H1 (cell line): Measurements from ENCODE around the gene NT5DC3. TPM values are rescaled to one million over a fixed set of nuclear protein-coding genes. Genes with fewer than 3 reads are reported as not detected.

Source experiments
- CTCF ChIA-PET: fragments of 300-600 bp; sonication (Branson Sonifier 250); formaldehyde crosslinking; loops from one replicate; lab custom pipeline; 2021; ENCODE audit not compliant: partially characterized antibody; lab: Charles Lee
- POLR2A ChIA-PET: fragments of 300-600 bp; sonication (Branson Sonifier 250); formaldehyde crosslinking; loops from one replicate; lab custom pipeline; 2021; ENCODE audit warnings: inconsistent platforms; ENCODE audit not compliant: partially characterized antibody; lab: Charles Lee
- DNase-seq, 2 experiments: peaks; one replicate each; pipeline versions ENCODE4 v3.0.0 to v3.0.0-alpha.2; 2010 to 2022; ENCODE audit warnings: low spot score in 2 of 2, low read depth in 1 of 2, mixed read lengths in 1 of 2
- FAIRE-seq: peaks from 2 replicates; lab custom pipeline; 2011; peaks lifted over from hg19 to GRCh38; lab: Jason Lieb, UNC
- H2AFZ ChIP-seq: 2 replicates; pipeline ENCODE4 v1.8.1; 2012; ENCODE audit warnings: low read length, inconsistent platforms
- H2AK5ac ChIP-seq: 2 replicates; pipeline ENCODE4 v1.6.1; 2013; ENCODE audit warnings: low read depth, low read length
- H2BK120ac ChIP-seq: replicated peaks from 2 replicates; pipeline ENCODE3; 2013; ENCODE audit warnings: low read depth, low read length, inconsistent platforms
- H2BK12ac ChIP-seq: 2 replicates; pipeline ENCODE4 v1.6.1; 2013; ENCODE audit warnings: low read depth, low read length
- H2BK15ac ChIP-seq: 2 replicates; pipeline ENCODE4 v1.6.1; 2013; ENCODE audit warnings: low read length
- H2BK20ac ChIP-seq: 2 replicates; pipeline ENCODE4 v1.6.1; 2013; ENCODE audit warnings: low read length
- H2BK5ac ChIP-seq: 2 replicates; pipeline ENCODE4 v1.6.1; 2013; ENCODE audit warnings: low read depth, low read length
- H3K14ac ChIP-seq: 2 replicates; pipeline ENCODE4 v1.6.1; 2013; ENCODE audit warnings: inconsistent platforms; ENCODE audit not compliant: insufficient read length
- H3K18ac ChIP-seq: 2 replicates; pipeline ENCODE4 v1.6.1; 2013; ENCODE audit warnings: low read length; ENCODE audit errors: extremely low read depth
- H3K23ac ChIP-seq: 2 replicates; pipeline ENCODE4 v1.6.1; 2013; ENCODE audit warnings: inconsistent platforms; ENCODE audit not compliant: insufficient read length
- H3K23me2 ChIP-seq: 2 replicates; pipeline ENCODE4 v1.6.1; 2013; ENCODE audit warnings: low read depth, low read length
- H3K27ac ChIP-seq: 2 replicates; pipeline ENCODE4 v1.6.1; 2011; ENCODE audit warnings: low read depth, low read length, inconsistent platforms
- H3K27me3 ChIP-seq, 4 experiments: replicated peaks in 1 of 4; 1 replicate in 1 of 4; 2 replicates in 3 of 4; pipeline versions ENCODE4 v1.6.1 to v1.8.1; 2011 to 2013; ENCODE audit warnings: low read length in 3 of 4, mild to moderate bottlenecking in 3 of 4, inconsistent platforms in 2 of 4, mixed read lengths in 2 of 4, moderate library complexity in 1 of 4; ENCODE audit not compliant: control insufficient read depth in 3 of 4, insufficient read depth in 3 of 4; ENCODE audit errors: extremely low read depth in 1 of 4
- H3K36me3 ChIP-seq, 4 experiments: 2 replicates each; pipeline versions ENCODE4 v1.6.1 to v1.8.1; 2011 to 2013; ENCODE audit warnings: mild to moderate bottlenecking in 4 of 4, low read length in 3 of 4, moderate library complexity in 2 of 4, control low read depth in 1 of 4, inconsistent platforms in 1 of 4; ENCODE audit not compliant: insufficient read depth in 4 of 4, control insufficient read depth in 2 of 4
- H3K4ac ChIP-seq: replicated peaks from 2 replicates; pipeline ENCODE3; 2013; ENCODE audit warnings: low read length, low read depth, mixed read lengths, inconsistent platforms; ENCODE audit not compliant: insufficient read length
- H3K4me1 ChIP-seq, 4 experiments: replicated peaks in 1 of 4; 1 replicate in 1 of 4; 2 replicates in 3 of 4; pipeline versions ENCODE4 v1.6.1 to v1.8.1; 2011 to 2013; ENCODE audit warnings: low read length in 3 of 4, inconsistent platforms in 2 of 4, mixed read lengths in 1 of 4; ENCODE audit not compliant: insufficient read depth in 4 of 4, control insufficient read depth in 3 of 4
- H3K4me2 ChIP-seq, 2 experiments: 2 replicates each; pipeline versions ENCODE4 v1.6.1 to v1.8.1; 2011 to 2013; ENCODE audit warnings: low read depth in 2 of 2, low read length in 2 of 2, control low read depth in 1 of 2, inconsistent platforms in 1 of 2, mild to moderate bottlenecking in 1 of 2; ENCODE audit not compliant: insufficient read depth in 1 of 2
- H3K4me3 ChIP-seq, 4 experiments: fragments of 200-600, 300-600 bp in 1 of 4; sonication (generic), shearing (Covaris generic), sonication (Bioruptor Twin) in 1 of 4; 2 replicates each; pipeline versions ENCODE4 v1.5.1 to v1.8.1; 2011 to 2016; ENCODE audit warnings: low read length in 4 of 4, low read depth in 3 of 4, control low read depth in 2 of 4, inconsistent platforms in 2 of 4, mild to moderate bottlenecking in 2 of 4, mixed read lengths in 1 of 4, moderate library complexity in 1 of 4; ENCODE audit not compliant: insufficient read depth in 2 of 4; ENCODE audit errors: extremely low read depth in 1 of 4
- H3K56ac ChIP-seq: replicated peaks from 2 replicates; pipeline ENCODE3; 2013; ENCODE audit warnings: low read depth, mild to moderate bottlenecking, mixed read lengths, low read length, inconsistent platforms; ENCODE audit not compliant: insufficient read length
- H3K79me1 ChIP-seq: 2 replicates; pipeline ENCODE4 v1.6.1; 2013; ENCODE audit warnings: low read depth, low read length, control low read depth
- H3K79me2 ChIP-seq, 2 experiments: 2 replicates each; pipeline versions ENCODE4 v1.6.1 to v1.8.1; 2012 to 2013; ENCODE audit warnings: low read length in 2 of 2, mild to moderate bottlenecking in 2 of 2, inconsistent platforms in 1 of 2; ENCODE audit not compliant: insufficient read depth in 2 of 2, control insufficient read depth in 1 of 2
- H3K9ac ChIP-seq, 4 experiments: replicated peaks in 1 of 4; 1 replicate in 1 of 4; 2 replicates in 3 of 4; pipeline versions ENCODE4 v1.6.1 to v1.8.1; 2011 to 2013; ENCODE audit warnings: low read depth in 3 of 4, low read length in 3 of 4, control low read depth in 2 of 4, mild to moderate bottlenecking in 2 of 4, moderate library complexity in 2 of 4, inconsistent platforms in 1 of 4; ENCODE audit errors: extremely low read depth in 1 of 4
- H3K9me3 ChIP-seq, 2 experiments: 2 replicates each; pipeline versions ENCODE4 v1.6.1 to v1.8.1; 2012 to 2013; ENCODE audit warnings: mild to moderate bottlenecking in 2 of 2, moderate library complexity in 2 of 2, control low read depth in 1 of 2, inconsistent platforms in 1 of 2, low read depth in 1 of 2, low read length in 1 of 2, mixed read lengths in 1 of 2; ENCODE audit not compliant: insufficient read depth in 2 of 2
- H4K20me1 ChIP-seq, 2 experiments: replicated peaks in 1 of 2; 2 replicates each; pipeline versions ENCODE3 to v1.8.1; 2011 to 2013; ENCODE audit warnings: inconsistent platforms in 2 of 2, low read length in 2 of 2, mild to moderate bottlenecking in 1 of 2; ENCODE audit not compliant: insufficient read depth in 2 of 2, control insufficient read depth in 1 of 2
- H4K5ac ChIP-seq: 2 replicates; pipeline ENCODE4 v1.6.1; 2013; ENCODE audit warnings: low read length, low read depth, mixed read lengths, inconsistent platforms; ENCODE audit not compliant: insufficient read length
- H4K8ac ChIP-seq: 2 replicates; pipeline ENCODE4 v1.8.0; 2013; ENCODE audit warnings: mild to moderate bottlenecking, moderate library complexity, low read length, inconsistent platforms; ENCODE audit not compliant: insufficient read depth; ENCODE audit errors: extremely low read depth
- H4K91ac ChIP-seq: replicated peaks from 2 replicates; pipeline ENCODE3; 2013; ENCODE audit warnings: low read length, mixed read lengths, inconsistent platforms; ENCODE audit not compliant: insufficient read length
- ATF3 ChIP-seq: IDR thresholded peaks from 2 replicates; pipeline ENCODE4 v1.6.1; 2011; ENCODE audit warnings: low read depth, mild to moderate bottlenecking, low read length; ENCODE audit not compliant: insufficient read depth
- CREB1 ChIP-seq: IDR thresholded peaks from 2 replicates; pipeline ENCODE4 v1.6.1; 2012; ENCODE audit warnings: inconsistent platforms
- MAX ChIP-seq: IDR thresholded peaks from 2 replicates; pipeline ENCODE4 v1.6.1; 2012; ENCODE audit warnings: inconsistent platforms
- POLR2AphosphoS5 ChIP-seq: IDR thresholded peaks from 2 replicates; pipeline ENCODE4 v1.6.1; 2011; ENCODE audit warnings: low read depth, low read length
- POU5F1 ChIP-seq: IDR thresholded peaks from 2 replicates; pipeline ENCODE4 v1.6.1; 2011; ENCODE audit warnings: low read depth, mild to moderate bottlenecking, low read length, moderate library complexity
- TAF1 ChIP-seq: IDR thresholded peaks from 2 replicates; pipeline ENCODE4 v1.6.1; 2011; ENCODE audit warnings: mild to moderate bottlenecking, low read depth, low read length
- WGBS, 2 experiments: shearing (Covaris generic) in 1 of 2; methylation state at CpG; one replicate each; pipeline versions ENCODE4 v1.1.6 to v1.1.7; 2013 to 2015; ENCODE audit warnings: low lambda C conversion rate in 2 of 2, mixed read lengths in 2 of 2, inconsistent platforms in 1 of 2, low coverage in 1 of 2, missing lambda C conversion rate in 1 of 2; ENCODE audit not compliant: insufficient replicate concordance in 2 of 2, insufficient coverage in 1 of 2, insufficient read length in 1 of 2; ENCODE audit errors: extremely low coverage in 1 of 2, missing lambda C conversion rate in 1 of 2; 5-methylcytosine and 5-hydroxymethylcytosine counted together
- polyA plus RNA-seq, 7 experiments: library from polyadenylated mRNA; depleted of rRNA in 3 of 7; stranded (reverse) in 5 of 7; unstranded in 2 of 7; fragments of >200 nt in 5 of 7; fragments of 200-250 nt in 2 of 7; gene quantifications; 1 replicate in 5 of 7; 2 replicates in 1 of 7; 4 replicates in 1 of 7; pipeline versions ENCODE4 v1.2.1 to v1.2.3, GENCODE V29; 2011 to 2013; ENCODE audit warnings: missing spikeins in 2 of 7, mixed read lengths in 2 of 7
- total RNA-seq: library from RNA; stranded (reverse); fragmentation: NEBNext Ultra II Directional; extraction: Animal tissue kit (Norgen Biotek cat#: 25700); gene quantifications from 2 replicates; pipeline ENCODE4 v1.2.1, GENCODE V29; 2021

Gene NT5DC3
- total and polyA plus RNA-seq, 2 of the 8 experiments (the other 6 are each of a cell fraction or from before 2014, with no cell fraction given), result 5.4 to 14.8 TPM

GRCh38 chr12:103802586-103802886, 38.5 kb downstream of the NT5DC3 start:
- H4K91ac ChIP-seq, result no peak overlapping the region
- H3K4me3 ChIP-seq, result no peak overlapping the region
- ChIA-PET CTCF (interaction anchor here (0.6 to 1.2 kb wide), 3 partner anchors 11 to 610 kb away, joined by 3 to 7 read pairs (median 3); no protein-coding TSS in a partner anchor), POLR2A (no interaction called here)
- no peak overlapping the region for H3K9ac ChIP-seq
- no peak overlapping the region for H2BK15ac ChIP-seq
- H2BK12ac ChIP-seq, result no peak overlapping the region
- no peak overlapping the region for H3K18ac ChIP-seq
- H3K23ac ChIP-seq, result no peak overlapping the region
- H3K36me3 ChIP-seq, result peaks cover 0 to 8% (median 0%) of the 10 kb centered on the region in 4 experiments; a peak in 3 of 8 replicates
- H3K9me3 ChIP-seq, result no peaks in the 10 kb centered on the region
- no peak overlapping the region for H4K5ac ChIP-seq
- H3K79me2 ChIP-seq, result no peaks in the 10 kb centered on the region
- H2BK5ac ChIP-seq, result peak overlapping the region; percentile 24; the same call in 1 of the 2 replicates
- H3K56ac ChIP-seq, result no peak overlapping the region
- no peak overlapping the region for H4K8ac ChIP-seq
- H3K14ac ChIP-seq, result no peak overlapping the region
- H3K27me3 ChIP-seq, result no peaks in the 10 kb centered on the region
- no peak overlapping the region for H3K27ac ChIP-seq
- no peak overlapping the region for H3K4me2 ChIP-seq
- no peak overlapping the region for H2BK120ac ChIP-seq
- H4K20me1 ChIP-seq, result peaks cover 0 to 3% of the 10 kb centered on the region in 2 experiments
- H3K23me2 ChIP-seq, result no peaks in the 10 kb centered on the region
- no peak for DNase-seq
- 75% methylated on average over 1 of the region's 1 CpG; no CpG with 5 or more reads in 1 of the 2 experiments for WGBS, 2 experiments
- no peak overlapping the region for H3K4ac ChIP-seq
- no peaks in the 10 kb centered on the region for H3K79me1 ChIP-seq
- H3K4me1 ChIP-seq, result peaks cover 0 to 4% (median 0%) of the 10 kb centered on the region in 4 experiments; a peak in 3 of 7 replicates
- no peak overlapping the region for H2AK5ac ChIP-seq
- no peak for TF ChIP-seq MAX
- no peak for TF ChIP-seq POU5F1
- no peak for TF ChIP-seq ATF3
- no peak for TF ChIP-seq POLR2AphosphoS5
- no peak for TF ChIP-seq CREB1
- no peak for TF ChIP-seq TAF1
- H2AFZ ChIP-seq, result no peak overlapping the region
- no peak for FAIRE-seq
- no peak overlapping the region for H2BK20ac ChIP-seq
